Occipital lobe (tissue), 2 donors: ENCODE results near the gene MED14. TPM values are rescaled to one million over a fixed set of nuclear protein-coding genes. Genes with fewer than 3 reads are reported as not detected.
"Not testable (repeated sequence)": the region's sequence is repeated elsewhere in the genome, so short reads cannot be mapped to it uniquely, and the experiment has no call there.

Experiments
- DNase-seq: peaks from one replicate; lab custom pipeline; 2025; lab: John Stamatoyannopoulos, UW
- total RNA-seq: library from RNA; depleted of rRNA; stranded (reverse); fragments of >200 nt; gene quantifications from one replicate; pipeline ENCODE4 v1.2.3, GENCODE V29; 2014

MED14 gene
- 27.5 TPM for total RNA-seq

DNA sequence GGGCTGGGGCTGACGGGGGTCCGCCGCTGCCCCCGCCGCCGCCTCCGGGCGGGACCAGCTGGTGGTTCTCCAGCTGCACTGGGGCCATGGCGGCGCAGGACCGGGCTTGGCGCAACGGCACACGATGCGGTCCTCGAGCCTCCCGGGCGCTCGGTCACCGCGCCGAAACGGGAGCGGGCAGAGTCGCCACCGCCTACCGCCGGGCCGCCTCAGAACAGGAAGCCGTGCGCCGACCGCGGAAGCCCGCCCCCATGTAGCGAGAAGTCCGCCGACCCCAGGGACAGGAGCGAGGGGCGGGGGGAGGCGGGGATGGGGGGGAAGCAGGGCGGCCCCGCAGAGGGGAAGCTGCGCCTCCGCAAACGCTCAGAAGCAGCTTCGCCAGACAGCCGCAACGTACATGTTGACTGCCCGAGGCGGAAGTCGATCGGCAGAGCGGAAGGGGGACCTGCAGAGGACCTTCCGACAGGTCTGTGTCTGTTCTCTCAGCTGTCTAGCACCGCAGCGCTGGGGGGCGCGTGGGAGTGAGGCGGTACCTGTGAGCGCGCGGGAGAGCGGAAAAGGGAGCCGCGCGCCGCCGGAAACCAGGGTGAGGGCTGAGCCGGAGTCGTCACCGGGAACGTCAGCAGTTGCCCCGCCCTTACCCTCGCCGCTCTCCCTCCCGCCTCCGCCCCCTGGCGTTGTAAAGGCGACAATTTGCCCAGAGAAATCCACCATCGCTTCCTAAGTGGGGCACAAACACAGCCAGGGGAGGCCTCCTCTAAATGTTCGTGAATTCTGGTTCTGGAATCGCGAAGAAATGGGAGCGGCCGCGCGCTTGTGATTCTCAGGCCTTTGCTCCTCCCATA lies at the start of gene MED14:
Gene MED14 (minus strand): TSS at position 218 of the 845 bp plus-strand sequence. CDS start 130 bp downstream, at position 88.
- peak; percentile 77 for DNase-seq

DNA sequence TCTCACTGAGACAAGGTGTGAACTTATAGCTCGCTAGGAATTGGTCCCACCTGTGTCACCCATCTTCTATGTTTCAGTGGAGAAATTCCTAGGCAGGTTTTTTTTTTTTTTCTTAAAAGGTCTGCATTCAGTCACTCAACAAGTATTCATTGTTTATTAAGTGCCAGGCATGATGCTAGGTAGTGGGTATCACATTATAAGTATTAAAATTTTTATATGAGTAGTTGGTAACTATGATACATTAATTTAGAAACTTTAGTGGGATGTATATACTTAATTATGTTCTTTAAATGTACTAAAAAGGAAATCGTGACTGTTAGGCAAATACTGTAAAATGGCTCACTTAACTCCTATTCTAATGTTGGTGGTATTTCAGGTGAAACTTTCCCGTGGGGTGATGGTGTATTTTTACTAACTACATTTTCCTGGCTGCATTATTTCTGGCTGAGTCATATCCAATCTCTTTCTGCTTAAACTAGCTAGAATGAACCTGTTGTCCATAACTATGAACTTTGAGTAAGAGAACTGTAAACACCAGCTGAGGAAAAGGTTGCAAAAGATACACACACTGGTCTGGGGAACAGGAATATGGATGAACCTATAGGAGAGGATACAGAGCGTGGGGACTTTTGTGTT lies 49.3 kb upstream of the MED14 start:
- no peak for DNase-seq

DNA sequence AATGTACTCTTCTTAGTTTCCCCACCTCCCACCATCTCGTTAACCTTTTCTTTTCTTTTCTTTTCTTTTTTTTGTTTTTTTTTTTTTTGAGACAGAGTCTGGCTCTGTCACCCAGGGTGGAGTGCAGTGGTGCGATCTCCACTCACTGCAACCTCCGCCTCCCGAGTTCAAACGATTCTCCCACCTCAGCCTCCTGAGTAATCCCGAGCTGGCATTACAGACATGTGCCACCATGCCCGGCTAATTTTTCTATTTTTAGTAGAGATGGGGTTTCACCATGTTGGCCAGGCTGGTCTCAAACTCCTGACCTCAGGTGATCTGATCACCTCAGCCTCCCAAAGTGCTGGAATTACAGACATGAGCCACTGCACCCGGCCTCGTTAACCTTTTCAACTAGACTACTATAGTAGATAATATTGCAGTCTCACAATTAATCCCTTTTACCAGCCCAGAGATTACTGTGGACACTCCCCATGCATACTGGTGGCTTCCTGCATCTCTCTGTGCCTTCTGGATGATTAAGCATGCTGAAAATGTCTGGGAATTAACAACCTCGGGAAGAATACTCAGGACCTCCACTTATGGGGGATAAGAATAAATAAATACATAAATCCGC lies 47.4 kb upstream of the MED14 start:
- DNase-seq: not testable (repeated sequence)

DNA sequence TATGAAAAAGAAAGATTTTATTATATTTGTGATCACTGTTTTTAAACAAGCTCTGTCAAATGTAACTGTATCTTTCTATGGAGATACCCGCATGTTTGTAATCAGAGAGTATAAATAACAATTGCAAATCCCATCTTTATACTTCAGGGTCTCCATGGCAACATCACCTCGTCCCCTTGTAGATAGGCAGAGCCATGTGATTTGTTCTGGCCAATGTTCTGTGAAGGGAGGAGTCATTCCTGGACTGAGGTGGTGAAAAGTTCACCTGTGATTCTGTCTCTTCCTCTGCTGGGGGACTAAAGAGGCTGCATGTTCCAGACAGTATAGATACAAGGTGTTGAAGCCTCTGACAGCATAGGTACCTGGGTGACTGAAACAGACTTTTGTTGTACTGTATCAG lies 45.6 kb upstream of the MED14 start:
- no peak for DNase-seq

DNA sequence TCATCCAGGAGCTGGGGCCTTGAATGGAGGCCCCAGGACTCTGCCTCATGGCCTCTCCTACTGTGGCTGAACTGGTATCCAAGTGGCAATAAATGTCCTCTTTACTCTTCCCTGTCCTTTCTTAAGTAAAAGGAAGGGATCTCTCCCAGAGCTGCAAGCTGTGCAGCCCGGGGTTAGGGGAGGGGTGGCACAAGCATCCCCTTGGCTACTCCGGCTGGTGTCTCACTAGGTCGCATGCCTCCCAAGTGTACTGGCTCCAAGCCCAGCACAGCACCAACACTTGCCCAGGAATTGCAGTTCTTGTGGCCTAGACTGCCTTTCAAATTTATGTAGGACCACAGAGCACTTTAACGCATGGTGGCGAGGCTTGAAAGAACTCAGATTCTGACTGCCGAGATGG lies 44.7 kb upstream of the MED14 start:
- DNase-seq: no peak

DNA sequence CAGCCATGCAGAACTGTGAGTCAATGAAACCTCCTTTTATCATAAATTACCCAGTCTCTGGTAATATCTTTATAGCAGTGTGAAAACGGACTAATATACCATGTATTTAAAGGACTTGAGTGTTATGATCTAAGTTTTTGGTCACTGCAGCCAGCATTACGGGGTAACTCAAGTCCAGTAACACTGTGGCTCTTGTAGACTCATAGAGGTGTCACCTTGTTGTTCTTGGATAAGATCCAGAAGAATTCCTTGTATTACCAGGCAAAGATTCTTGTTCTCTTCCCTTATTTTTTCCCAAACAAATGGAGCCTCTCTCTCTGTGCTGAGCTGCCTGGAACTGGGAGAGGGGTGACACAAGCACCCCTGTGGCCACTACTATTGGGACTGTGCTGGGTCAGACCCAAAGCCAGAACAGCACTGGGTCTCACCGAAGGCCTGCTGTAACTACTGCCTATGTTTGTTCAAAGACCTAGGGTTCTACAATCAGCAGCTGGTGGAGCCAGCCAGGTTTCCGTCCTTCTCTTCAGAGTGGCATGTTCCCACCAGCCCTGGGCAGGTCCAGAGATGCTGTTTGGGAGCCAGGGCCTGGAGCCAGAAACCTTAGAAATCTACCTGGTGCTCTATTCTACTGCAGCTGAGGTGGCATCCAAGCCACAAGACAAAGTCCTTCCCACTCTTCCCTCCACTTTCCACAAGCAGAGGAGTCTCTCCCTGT lies 43.7 kb upstream of the MED14 start:
- no peak for DNase-seq

DNA sequence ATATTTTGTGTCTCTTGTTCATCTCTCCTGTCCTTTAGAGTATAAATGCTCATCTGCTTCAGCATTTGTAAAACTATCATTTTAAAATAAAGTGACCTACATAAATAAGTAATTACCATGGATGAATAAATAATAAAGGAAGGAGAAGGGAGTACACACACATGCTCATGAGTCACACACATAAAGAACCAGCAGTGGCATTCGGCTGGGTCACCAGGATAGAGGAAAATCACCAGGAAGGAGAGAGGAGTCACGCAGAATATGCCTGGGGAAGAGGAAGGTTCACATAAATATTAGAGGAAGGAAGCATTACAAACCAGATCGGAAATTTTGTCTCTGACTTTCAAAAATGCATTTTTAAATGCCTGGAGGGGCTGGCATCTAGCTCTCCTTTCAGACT lies 38.5 kb upstream of the MED14 start:
- no peak for DNase-seq

DNA sequence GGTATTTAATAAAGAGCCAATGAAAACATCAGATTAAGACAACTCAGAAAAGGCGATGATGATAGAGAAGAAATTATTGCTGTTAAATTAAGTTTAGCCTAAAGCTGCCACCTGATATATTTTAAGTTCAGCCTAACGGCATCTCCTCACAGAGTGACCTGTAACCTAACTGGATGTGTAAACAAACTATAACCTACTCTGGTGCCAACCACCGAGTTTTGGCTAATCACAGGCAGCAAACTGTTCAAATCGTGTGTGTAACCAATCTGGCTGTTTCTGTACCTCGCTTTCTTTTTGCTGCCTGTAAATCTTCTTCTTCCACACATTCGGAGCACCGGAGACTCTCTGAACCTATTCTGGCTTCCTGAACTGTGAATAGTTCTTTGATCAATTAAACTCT lies 37.8 kb upstream of the MED14 start:
- no peak for DNase-seq

DNA sequence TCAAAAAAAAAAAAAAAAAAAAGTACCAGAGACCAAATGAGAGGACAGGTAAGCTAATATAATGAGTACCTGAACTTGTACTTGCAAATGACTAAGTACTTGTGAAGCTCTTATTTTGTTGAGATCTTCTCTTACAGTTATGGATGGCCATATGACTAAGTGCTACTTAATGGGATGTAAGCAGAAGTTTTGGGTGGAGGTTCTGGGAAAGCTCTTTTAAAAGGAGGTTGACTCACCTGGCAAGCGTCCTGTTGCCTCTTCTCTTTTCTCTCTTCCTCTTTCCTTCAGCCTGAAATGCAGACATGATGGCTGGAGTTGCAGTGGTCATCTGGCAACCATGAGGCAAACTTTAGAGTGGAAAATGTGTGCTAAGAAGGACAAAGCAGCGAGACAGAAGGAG lies 36.9 kb upstream of the MED14 start:
- DNase-seq: no peak

DNA sequence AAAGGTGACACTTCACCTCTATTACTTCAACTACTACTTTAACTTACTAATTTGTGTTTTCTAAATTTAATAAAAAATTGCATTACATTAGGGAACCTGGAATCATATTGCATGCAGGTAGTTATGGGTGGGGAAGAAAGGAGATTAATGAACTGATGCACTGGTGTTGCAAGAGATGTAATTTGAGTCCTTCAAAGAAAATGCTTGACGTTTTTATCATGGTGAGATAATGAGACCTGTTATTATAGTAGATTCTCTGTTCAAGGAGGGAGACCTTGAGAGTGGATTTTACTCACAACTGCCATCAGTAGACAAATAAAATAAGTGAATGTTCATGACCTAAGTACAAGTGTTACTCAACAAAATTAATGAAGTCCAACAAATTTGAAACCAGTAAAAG lies 26.4 kb upstream of the MED14 start:
- no peak for DNase-seq

DNA sequence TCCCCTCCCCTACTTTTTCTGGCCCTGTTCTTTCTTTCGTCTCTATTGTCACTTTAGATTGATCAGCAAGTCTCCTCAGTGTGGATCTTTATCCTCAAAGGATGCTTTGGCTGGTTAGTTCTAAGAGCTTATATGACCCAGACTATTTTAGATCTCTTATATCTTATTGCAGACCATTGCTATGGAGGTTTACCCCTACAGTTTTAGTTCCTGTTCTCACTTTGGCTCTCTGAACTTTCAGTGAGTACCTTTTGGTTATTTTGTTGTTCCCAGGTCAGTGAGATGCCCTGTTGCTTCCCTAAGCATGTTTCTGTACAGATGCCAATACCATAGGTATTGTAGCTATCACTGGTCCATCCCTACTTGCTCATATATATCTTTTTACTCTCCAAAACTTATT lies 24.0 kb upstream of the MED14 start:
- no peak for DNase-seq

DNA sequence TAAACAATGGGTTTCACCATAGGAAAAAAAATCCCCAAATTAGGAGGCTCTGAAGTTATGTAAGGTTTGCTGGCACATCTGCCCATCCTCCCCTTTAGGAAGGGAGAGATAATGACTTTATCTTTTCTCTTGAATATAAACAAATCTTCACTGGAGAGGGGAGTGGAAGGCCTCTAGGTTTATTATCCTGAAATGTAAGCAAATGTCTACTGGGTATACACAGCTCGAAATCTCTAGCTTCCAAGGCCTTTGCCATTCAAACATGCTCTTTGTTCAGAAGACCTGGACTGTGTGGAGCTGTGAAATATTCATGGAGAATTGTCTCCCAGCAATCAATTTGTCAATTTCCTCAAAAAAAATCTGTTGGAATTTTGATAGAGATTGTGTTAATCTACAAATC lies 21.7 kb upstream of the MED14 start:
- DNase-seq: no peak

DNA sequence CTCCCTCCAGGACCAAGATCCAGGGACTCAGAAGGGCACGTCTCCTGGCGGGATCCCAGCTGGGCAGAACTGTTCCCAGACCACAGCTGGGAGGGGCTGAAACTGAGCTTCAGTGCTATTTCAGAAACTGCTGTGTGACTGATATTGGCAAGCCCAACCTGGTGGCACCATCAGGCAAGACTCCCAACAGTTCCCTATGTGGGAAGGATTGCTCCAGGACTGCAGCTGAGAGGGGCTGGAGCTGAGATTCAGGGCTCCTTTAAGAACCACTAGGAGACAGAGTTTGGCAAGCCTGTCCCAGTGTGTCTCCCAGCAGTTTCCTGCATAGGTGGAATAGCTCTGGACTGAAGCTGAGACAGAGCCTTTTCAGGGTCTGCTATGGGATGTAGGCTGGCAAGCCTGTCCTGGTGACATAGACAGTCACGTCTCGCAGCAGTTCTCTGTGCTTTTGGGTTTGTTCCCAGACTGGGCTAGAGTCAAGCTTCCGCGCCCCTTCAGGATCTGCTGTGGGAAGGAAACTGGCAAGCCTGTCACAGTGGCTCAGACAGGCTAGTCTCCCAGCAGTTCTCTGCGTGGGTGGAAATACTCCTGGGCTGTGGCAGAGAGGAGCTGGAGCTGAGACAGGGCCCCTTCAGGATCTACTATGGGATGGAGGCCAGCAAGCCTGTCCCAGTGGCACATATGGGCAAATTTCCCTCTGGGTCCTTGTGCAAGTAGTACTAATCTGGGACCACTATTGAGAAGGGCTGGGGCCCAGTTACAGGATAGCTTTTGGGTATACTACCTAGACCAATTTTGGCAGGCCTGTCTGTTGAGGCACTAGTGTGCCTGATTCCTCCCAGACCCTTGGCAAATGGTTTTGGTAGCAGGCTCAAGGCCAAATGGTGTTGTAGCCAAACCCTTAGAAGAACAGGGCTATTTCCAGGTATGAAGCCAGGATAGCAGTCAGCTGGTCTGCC lies 20.2 kb upstream of the MED14 start:
- peak; percentile 25 for DNase-seq

DNA sequence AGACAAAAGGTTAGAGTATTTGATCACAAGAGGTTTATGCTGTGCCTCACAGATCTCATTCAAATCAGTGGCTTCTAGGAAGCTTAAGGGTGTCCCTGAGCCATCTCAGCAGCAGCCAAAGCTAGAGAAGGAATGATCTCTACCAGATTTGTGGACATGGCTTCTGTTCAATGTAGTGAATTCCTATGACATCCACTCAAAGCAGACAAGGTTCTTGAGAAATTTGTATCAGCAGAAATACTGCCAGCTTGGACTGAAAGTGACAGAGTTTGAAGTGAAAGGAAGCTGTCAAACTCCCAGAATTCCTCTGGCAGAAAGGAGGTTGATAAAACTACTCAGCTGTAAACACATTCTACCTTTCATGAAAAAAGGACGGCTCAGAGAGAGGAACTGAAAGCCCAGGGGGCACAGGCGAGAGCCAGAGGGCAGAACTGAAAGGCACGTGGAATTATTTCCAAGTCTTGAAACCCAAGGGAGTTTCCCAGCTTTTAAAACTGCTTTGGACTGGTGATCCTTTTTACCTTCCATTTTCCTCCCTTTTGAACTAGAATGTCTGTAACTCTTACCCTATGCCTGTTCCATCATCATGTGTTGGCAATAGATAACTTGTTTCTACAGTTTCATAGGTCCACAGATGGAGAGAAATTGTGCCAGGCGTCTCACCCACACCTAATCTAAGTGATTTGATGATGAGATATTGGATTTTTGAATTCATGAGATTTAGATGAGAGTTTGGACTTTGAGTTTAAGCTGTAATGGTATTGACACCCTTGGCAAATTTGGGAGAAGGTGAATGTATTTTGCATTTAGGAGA lies 14.5 kb upstream of the MED14 start:
- DNase-seq: no peak

DNA sequence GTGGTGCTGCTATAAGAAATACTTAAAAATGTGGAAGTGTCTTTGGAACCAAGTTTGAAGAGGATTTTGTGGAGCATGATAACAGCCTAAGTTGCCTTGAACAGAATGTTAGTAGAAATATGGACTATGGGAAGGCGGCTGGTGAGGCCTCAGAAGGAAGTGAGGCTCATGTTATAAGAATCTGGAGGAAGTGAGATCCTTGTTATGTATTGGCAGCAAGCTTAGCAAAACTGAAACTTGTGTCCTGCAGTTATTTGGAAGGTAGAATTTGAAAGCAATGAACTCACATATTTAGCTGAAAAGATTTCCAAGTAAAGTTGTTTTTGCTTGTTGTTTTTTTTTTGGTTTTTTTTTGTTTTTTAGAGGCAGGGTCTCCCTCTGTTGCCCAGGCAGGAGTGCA lies 13.6 kb upstream of the MED14 start:
- DNase-seq: no peak

DNA sequence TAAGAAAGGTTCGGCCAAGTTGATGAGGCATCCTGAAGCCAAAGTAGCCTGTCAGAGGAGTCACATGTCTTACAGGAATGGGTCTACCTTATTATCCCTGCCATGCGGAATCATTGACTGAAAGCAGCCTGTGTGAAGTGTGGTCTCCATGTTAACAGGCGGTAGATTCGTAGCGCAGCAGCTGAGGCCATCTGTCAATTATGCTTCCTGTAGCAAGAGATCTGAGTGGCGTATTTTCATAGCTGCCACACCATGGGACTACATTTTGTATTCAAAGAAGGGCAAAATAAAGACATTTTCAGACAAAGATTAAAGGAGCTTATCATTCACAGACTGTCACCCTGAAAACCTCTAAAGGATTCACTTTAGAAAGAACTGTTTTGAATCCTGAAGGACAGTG lies 11.2 kb upstream of the MED14 start:
- DNase-seq: no peak

DNA sequence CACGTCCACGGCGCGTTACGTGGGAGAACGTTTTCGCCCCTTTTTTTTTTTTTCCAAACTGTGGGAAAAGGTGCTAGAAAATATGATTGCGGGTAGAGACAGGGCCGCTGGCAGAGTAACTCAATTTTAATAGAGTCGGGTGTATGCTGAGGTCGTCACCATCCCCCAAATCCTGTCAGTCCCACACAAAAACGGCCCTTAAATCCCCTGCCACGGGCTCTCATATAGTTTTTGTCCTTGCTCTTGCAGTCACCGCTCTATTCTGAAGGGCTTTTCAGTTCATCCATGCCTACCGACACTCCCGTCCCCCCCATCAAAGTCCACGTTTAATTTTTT lies 796 bp upstream of the MED14 start:
- no peak for DNase-seq

DNA sequence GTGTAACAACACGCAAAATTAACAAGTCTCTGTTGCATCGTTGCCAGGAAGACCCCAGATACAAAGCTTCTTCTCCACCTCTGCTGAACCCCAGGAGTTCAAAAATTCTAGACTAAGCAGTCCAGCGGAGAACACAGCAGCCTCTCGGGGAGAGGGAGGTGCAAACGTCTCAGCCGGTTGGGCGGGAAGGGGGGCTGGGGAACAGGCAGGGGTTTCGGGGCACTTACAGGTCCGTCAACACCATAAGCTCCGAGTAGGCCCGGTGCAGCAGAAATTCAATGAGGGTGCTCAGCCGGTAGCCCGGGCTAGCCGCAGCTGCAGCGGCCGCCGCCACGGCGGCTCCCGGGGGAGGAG lies 394 bp downstream of the MED14 start:
- no peak for DNase-seq

DNA sequence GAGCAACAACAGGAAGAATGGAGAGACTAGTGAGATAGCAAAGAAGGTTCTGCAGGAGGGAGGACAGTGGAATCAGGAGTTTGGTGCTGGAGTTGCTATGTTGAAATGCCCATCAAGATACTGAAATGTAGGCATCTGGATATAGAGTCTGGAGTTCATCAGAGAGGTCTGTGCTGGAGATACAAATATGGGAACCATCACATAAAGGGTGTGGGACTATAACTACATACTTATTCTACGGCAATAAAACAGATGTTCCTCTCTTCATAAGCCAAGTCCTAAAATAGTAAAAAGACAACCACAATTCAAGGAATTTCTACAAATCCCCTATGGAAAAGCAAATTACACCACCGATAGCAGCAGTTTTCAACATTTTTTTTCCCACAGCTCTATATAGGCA lies 1.6 kb downstream of the MED14 start:
- DNase-seq: no peak

DNA sequence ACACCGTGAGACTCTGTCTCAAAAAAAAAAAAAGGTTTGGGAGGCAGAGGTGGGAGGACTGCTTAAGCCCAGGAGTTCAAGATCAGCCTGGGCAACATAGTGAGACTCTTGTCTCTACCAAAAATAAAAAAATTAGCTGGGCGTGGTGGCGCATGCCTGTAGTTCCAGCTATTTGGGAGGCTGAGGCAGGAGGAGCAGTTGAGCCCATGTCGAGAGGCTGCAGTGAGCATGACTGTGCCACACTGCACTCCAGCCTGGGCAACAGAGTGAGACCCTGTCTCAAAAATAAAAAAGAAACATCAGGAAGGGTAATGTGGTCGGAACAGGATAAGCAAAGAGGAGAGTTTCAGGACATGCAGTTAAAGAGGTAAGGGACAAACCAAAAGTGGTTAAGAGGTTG lies 2.8 kb downstream of the MED14 start:
- DNase-seq: not testable (repeated sequence)
